H9 (cell line): ENCODE measurements around the gene NHERF1. TPM values are rescaled to one million over a fixed set of nuclear protein-coding genes. Genes with fewer than 3 reads are reported as not detected.

Source experiments
- DNase-seq: peaks from one replicate; pipeline ENCODE4 v3.0.0-alpha.2; 2017
- H2AFZ ChIP-seq: one replicate; pipeline ENCODE4 v1.6.1; 2013; ENCODE audit warnings: mild to moderate bottlenecking, low read length, control low read depth, moderate library complexity
- H2AK5ac ChIP-seq: 2 replicates; pipeline ENCODE4 v1.6.1; 2013; ENCODE audit warnings: low read length, control low read depth, mixed read lengths; ENCODE audit not compliant: insufficient read length
- H2BK120ac ChIP-seq: one replicate; pipeline ENCODE4 v1.6.1; 2013; ENCODE audit warnings: low read depth, mild to moderate bottlenecking, low read length, control low read depth, inconsistent platforms; ENCODE audit not compliant: poor library complexity, severe bottlenecking
- H2BK12ac ChIP-seq: 2 replicates; pipeline ENCODE4 v1.6.1; 2013; ENCODE audit warnings: low read length, control low read depth, mixed read lengths, low read depth; ENCODE audit not compliant: insufficient read length
- H2BK15ac ChIP-seq: 2 replicates; pipeline ENCODE4 v1.6.1; 2013; ENCODE audit warnings: low read depth, low read length, control low read depth
- H2BK20ac ChIP-seq: one replicate; pipeline ENCODE4 v1.6.1; 2013; ENCODE audit warnings: low read depth, mild to moderate bottlenecking, low read length, control low read depth, inconsistent platforms; ENCODE audit not compliant: poor library complexity, severe bottlenecking
- H2BK5ac ChIP-seq: 2 replicates; pipeline ENCODE4 v1.6.1; 2013; ENCODE audit warnings: low read length, control low read depth, mixed read lengths; ENCODE audit not compliant: insufficient read length
- H3K14ac ChIP-seq: 2 replicates; pipeline ENCODE4 v1.6.1; 2013; ENCODE audit warnings: low read length, control low read depth; ENCODE audit not compliant: insufficient read depth
- H3K18ac ChIP-seq: 2 replicates; pipeline ENCODE4 v1.6.1; 2013; ENCODE audit warnings: low read depth, mild to moderate bottlenecking, mixed read lengths, low read length, control low read depth; ENCODE audit not compliant: insufficient read length
- H3K23ac ChIP-seq: 2 replicates; pipeline ENCODE4 v1.6.1; 2013; ENCODE audit warnings: low read length, control low read depth, mixed read lengths, low read depth; ENCODE audit not compliant: insufficient read length
- H3K23me2 ChIP-seq: 2 replicates; pipeline ENCODE4 v1.6.1; 2013; ENCODE audit warnings: low read depth, mild to moderate bottlenecking, mixed read lengths, low read length, control low read depth; ENCODE audit not compliant: insufficient read length, poor library complexity, severe bottlenecking
- H3K27ac ChIP-seq: 2 replicates; pipeline ENCODE4 v1.5.1; 2013; ENCODE audit warnings: low read length, control low read depth, mixed read lengths, low read depth; ENCODE audit not compliant: insufficient read length
- H3K27me3 ChIP-seq: 2 replicates; pipeline ENCODE4 v1.6.1; 2013; ENCODE audit warnings: low read length, control low read depth, inconsistent platforms; ENCODE audit not compliant: insufficient read depth
- H3K4ac ChIP-seq: 2 replicates; pipeline ENCODE4 v1.6.1; 2013; ENCODE audit warnings: low read depth, mild to moderate bottlenecking, control low read depth, inconsistent platforms, low read length, moderate library complexity
- H3K4me1 ChIP-seq: 2 replicates; pipeline ENCODE4 v1.6.1; 2013; ENCODE audit warnings: low read length, control low read depth, inconsistent platforms; ENCODE audit not compliant: insufficient read depth
- H3K4me2 ChIP-seq: 2 replicates; pipeline ENCODE4 v1.6.1; 2013; ENCODE audit warnings: low read length, control low read depth, mixed read lengths; ENCODE audit not compliant: insufficient read length, insufficient read depth
- H3K56ac ChIP-seq: 2 replicates; pipeline ENCODE4 v1.6.1; 2013; ENCODE audit warnings: low read depth, mild to moderate bottlenecking, mixed read lengths, low read length, control low read depth; ENCODE audit not compliant: insufficient read length
- H3K79me1 ChIP-seq: 2 replicates; pipeline ENCODE4 v1.6.1; 2013; ENCODE audit warnings: low read depth, mild to moderate bottlenecking, moderate library complexity, low read length, control low read depth, inconsistent platforms; ENCODE audit not compliant: insufficient read depth, poor library complexity, severe bottlenecking
- H3K79me2 ChIP-seq: 2 replicates; pipeline ENCODE4 v1.6.1; 2013; ENCODE audit warnings: low read length, control low read depth, inconsistent platforms; ENCODE audit not compliant: insufficient read depth
- H3K9ac ChIP-seq: 2 replicates; pipeline ENCODE4 v1.6.1; 2013; ENCODE audit warnings: low read length, control low read depth, mixed read lengths; ENCODE audit not compliant: insufficient read length; ENCODE audit errors: extremely low read depth
- H3K9me3 ChIP-seq: one replicate; pipeline ENCODE4 v1.6.1; 2013; ENCODE audit warnings: low read depth, low read length, inconsistent platforms; ENCODE audit not compliant: control insufficient read depth
- H3T11ph ChIP-seq: one replicate; pipeline ENCODE4 v1.6.1; 2013; ENCODE audit warnings: mild to moderate bottlenecking, low read length, control low read depth, inconsistent platforms
- H4K20me1 ChIP-seq: one replicate; pipeline ENCODE4 v1.6.1; 2013; ENCODE audit not compliant: control insufficient read depth, insufficient read length, insufficient read depth
- H4K5ac ChIP-seq: 2 replicates; pipeline ENCODE4 v1.6.1; 2013; ENCODE audit warnings: low read depth, mild to moderate bottlenecking, mixed read lengths, low read length, control low read depth; ENCODE audit not compliant: insufficient read length
- H4K8ac ChIP-seq: replicated peaks from 2 replicates; pipeline ENCODE4 v1.6.1; 2013; ENCODE audit warnings: low read length, control low read depth, mixed read lengths, low read depth; ENCODE audit not compliant: insufficient read length
- H4K91ac ChIP-seq: 2 replicates; pipeline ENCODE4 v1.6.1; 2013; ENCODE audit warnings: low read depth, mild to moderate bottlenecking, moderate library complexity, mixed read lengths, low read length, control low read depth; ENCODE audit not compliant: insufficient read length
- H3K27ac Mint-ChIP-seq, 3 experiments: 2 replicates in 2 of 3; 3 replicates in 1 of 3; pipeline ENCODE4 v1.8.0; 2020 to 2021; ENCODE audit warnings: mixed read lengths in 3 of 3, mild to moderate bottlenecking in 1 of 3, moderate library complexity in 1 of 3
- H3K27me3 Mint-ChIP-seq: 2 replicates; pipeline ENCODE4 v1.8.0; 2021; ENCODE audit warnings: low read depth, mild to moderate bottlenecking, moderate library complexity, mixed read lengths
- H3K36me3 Mint-ChIP-seq, 3 experiments: 2 replicates in 2 of 3; 3 replicates in 1 of 3; pipeline ENCODE4 v1.8.0; 2020 to 2021; ENCODE audit warnings: low read depth in 3 of 3, mixed read lengths in 3 of 3; ENCODE audit not compliant: insufficient read depth in 1 of 3
- H3K4me1 Mint-ChIP-seq, 2 experiments: 2 replicates each; pipeline ENCODE4 v1.8.0; 2020; ENCODE audit warnings: mixed read lengths in 2 of 2
- H3K4me3 Mint-ChIP-seq, 2 experiments: 2 replicates in 1 of 2; 3 replicates in 1 of 2; pipeline ENCODE4 v1.8.0; 2020 to 2021; ENCODE audit warnings: mild to moderate bottlenecking in 2 of 2, mixed read lengths in 2 of 2, moderate library complexity in 1 of 2
- H3K9me3 Mint-ChIP-seq, 2 experiments: 2 replicates in 1 of 2; 3 replicates in 1 of 2; pipeline ENCODE4 v1.8.0; 2020; ENCODE audit warnings: mild to moderate bottlenecking in 2 of 2, mixed read lengths in 2 of 2, moderate library complexity in 1 of 2
- CTCF ChIP-seq: fragments of 200-600 bp; sonication (generic); conservative IDR thresholded peaks from 3 replicates; pipeline ENCODE4 v1.8.0; 2021; ENCODE audit warnings: antibody characterized with exemption, mild to moderate bottlenecking
- WGBS: extraction: QIAGEN DNeasy Blood & Tissue Kit; methylation state at CpG from one replicate; pipeline ENCODE4 v1.1.7; 2013; ENCODE audit warnings: missing lambda C conversion rate, low lambda C conversion rate, mixed read lengths; ENCODE audit not compliant: insufficient read length; ENCODE audit errors: extremely low coverage; 5-methylcytosine and 5-hydroxymethylcytosine counted together
- total RNA-seq: library from RNA; stranded (reverse); gene quantifications from 2 replicates; pipeline ENCODE4 v1.2.1, GENCODE V29; 2021

NHERF1 gene
- total RNA-seq, 1 experiment from 2014 or later, result 74.4 TPM

- H3K36me3 Mint-ChIP-seq, result no peaks in the 10 kb centered on the region
- H3K14ac ChIP-seq, result no peak overlapping the region
- H3K79me2 ChIP-seq, result no peaks in the 10 kb centered on the region
- H3K4me1 ChIP-seq, result no peaks in the 10 kb centered on the region
- H3K18ac ChIP-seq, result no peak overlapping the region
- no peak overlapping the region for H3T11ph ChIP-seq
- H3K23ac ChIP-seq, result no peak overlapping the region
- H2AK5ac ChIP-seq, result no peak overlapping the region
- no peak overlapping the region for H3K27ac ChIP-seq
- H2BK15ac ChIP-seq, result no peak overlapping the region
- no peak overlapping the region for H4K5ac ChIP-seq
- no peaks in the 10 kb centered on the region for H3K9me3 Mint-ChIP-seq
- no peaks in the 10 kb centered on the region for H3K4me1 Mint-ChIP-seq
- H3K27ac Mint-ChIP-seq, result no peak overlapping the region
- H3K23me2 ChIP-seq, result no peaks in the 10 kb centered on the region
- H4K20me1 ChIP-seq, result no peaks in the 10 kb centered on the region
- DNase-seq, result no peak
- peaks cover 16% of the 10 kb centered on the region for H3K27me3 Mint-ChIP-seq
- no peaks in the 10 kb centered on the region; the same call in 1 of the 2 replicates for H3K27me3 ChIP-seq
- TF ChIP-seq CTCF, result no peak
- no peaks in the 10 kb centered on the region for H3K79me1 ChIP-seq
- H4K8ac ChIP-seq, result no peak overlapping the region
- no peak overlapping the region for H2BK12ac ChIP-seq
- H4K91ac ChIP-seq, result no peak overlapping the region
- H2AFZ ChIP-seq, result no peak overlapping the region
- H2BK120ac ChIP-seq, result no peak overlapping the region
- no peak overlapping the region for H2BK5ac ChIP-seq
- no CpG with 5 or more reads among the region's 3 CpGs for WGBS
- no peak overlapping the region for H2BK20ac ChIP-seq
- H3K4ac ChIP-seq, result no peak overlapping the region
- no peaks in the 10 kb centered on the region for H3K9me3 ChIP-seq
- no peak overlapping the region for H3K9ac ChIP-seq
- no peak overlapping the region for H3K4me3 Mint-ChIP-seq
- no peak overlapping the region for H3K56ac ChIP-seq
- H3K4me2 ChIP-seq, result no peak overlapping the region
These were observed 19.7 kb upstream of the NHERF1 start for GRCh38 chr17:74728702-74729075.
